Measurements from ENCODE around the gene XRN1.
"Not testable (repeated sequence)": the region's sequence is repeated elsewhere in the genome, so short reads cannot be mapped to it uniquely, and the experiment has no call there.

The XRN1 gene

DNA sequence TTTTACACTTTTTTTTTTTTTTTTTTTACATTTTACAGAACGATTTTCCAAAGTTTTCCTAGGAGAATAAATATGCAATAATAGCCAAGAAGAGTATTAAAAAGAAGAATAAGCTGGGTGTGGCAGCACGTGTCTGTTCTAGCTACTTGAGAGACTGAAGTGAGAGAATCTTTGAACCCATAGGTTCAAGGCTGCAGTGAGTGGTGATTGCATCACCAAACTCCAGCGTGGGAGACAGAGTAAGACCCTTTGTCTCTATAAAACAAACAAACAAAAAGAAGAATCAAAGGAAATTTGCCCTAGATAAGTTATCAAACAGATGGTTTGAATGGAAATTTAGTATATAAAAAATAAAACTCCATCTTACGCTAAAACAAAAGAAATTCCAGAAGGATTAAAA is 13.3 kb downstream of the XRN1 start:
- DNase-seq (ENCODE audit: low read depth in 3 of 3) = no peak

DNA sequence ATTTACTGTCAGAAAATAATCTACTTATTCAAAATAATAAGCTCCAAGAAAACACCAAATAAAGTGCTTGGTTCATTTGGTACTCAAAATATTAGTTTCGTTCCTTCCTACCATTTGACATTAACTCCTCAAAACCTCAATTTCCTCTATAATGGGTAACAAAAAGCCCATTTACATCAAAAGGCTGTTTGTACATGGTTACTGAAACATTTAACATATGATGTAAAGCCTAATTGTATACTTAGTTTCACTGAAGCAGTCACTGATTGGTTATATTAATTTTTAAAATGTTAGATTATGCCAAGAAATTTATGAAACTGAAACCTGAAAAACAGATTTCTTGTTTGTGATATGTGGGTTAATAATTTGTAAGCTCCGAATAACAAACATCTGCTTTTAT is 14.7 kb downstream of the XRN1 start:
- DNase-seq (ENCODE audit: low read depth in 3 of 3) = no peak

DNA sequence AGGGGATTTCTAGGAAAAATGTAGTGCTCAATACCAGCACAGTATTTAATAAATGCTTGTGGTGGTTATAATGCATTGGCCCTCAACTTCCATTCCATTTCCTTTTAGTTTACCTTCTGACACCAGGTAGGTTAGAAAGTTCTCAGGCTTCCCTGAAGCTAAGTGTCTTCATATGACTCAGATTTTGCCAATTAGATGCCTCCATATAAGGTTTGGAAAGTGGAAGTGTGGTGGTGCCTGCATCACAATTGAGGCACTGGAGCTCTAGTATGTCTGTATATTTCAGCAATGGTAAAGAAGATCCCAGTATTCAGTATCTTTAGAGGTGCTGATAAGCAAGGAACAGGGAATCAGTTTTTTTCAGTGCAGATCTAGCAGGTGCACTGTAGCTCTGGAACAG is 18.3 kb downstream of the XRN1 start:
- no peak for DNase-seq (ENCODE audit: low read depth in 3 of 3)

DNA sequence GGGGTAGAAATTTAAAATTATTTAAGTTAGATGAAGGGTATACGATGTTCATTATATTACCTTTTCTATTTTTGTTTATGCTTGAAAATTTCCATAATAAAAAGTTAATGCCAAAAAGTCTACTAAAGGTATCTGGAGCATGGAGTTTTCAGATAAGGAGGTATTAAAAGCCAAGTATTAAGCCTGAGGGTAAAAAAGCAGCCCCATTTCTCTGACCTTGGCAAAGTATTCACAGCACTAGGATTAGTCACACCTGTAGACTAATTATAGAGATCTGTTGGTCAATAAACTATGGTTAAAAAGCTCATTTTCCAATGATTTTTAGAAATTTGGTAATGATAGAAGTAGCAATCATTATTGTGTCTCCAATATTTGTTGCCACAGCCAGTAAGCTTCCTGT is 23.1 kb downstream of the XRN1 start:
- DNase-seq (ENCODE audit: low read depth in 3 of 3) = no peak

DNA sequence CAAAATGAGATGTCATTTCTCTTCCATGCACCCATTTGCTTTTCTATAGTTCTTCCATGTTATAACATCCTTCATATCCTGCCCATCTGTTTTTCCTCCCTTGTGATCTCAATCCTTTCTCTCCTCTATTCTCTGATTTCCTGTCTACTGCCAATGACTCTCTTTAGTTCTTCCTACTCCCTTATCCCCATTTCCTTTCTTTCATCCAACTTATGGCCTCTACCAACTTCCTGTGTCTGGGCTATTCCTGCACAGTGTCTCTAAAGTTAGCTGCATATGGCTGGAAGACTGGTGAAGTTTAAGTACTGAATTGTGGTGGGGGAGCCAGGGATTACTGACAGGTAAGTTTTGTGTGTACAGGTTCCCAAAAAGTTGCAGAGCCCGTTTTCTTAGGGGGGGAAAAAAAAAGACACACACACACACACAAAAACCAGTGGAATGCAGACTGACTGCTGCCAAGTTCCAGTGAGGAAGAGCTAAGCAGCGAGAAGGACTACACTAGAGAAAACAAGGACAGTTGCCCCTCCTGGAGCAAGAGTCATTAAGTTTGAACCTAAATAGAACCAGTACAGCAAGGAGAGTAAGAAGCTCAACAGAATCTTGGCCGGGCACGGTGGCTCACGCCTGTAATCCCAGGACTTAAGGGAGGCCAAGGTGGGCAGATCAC is 28.8 kb downstream of the XRN1 start:
- no peak for DNase-seq (ENCODE audit: low read depth in 3 of 3)

DNA sequence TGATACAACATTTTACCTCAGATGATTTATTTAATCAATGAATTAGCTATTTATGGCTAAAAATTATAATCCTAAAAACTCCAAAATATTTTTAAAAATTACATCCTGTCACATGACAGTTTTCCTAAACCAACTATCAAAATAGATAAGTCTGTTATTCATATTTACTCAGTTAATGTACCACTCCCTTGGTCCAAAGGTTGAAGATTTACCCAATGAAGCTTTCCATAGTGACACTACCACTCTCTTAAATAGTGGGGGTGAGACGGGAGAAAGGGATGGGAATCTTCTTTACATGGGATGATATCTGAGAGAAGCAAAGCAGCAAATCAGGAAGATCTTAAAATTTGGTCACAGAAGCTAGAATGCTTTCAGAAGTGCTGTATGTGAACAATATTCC is 30.5 kb downstream of the XRN1 start:
- no peak for DNase-seq (ENCODE audit: low read depth in 3 of 3)

DNA sequence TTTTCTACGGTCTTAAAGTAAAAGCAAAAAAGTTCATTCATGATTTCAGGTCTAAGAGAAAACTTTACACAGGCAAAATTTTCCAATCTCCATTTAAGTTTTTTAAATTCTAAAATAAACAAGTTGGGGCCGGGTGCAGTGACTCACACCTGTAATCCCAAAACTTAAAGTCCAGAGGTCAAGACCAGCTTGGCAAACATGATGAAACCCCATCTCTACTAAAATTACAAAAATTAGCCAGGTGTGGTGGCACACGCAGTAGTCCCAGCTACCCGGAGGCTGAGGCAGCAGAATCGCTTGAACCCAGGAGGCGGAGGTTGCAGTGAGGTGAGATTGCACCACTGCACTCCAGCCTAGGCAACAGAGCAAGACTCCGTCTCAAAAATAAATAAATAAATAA is 47.3 kb downstream of the XRN1 start:
- DNase-seq (ENCODE audit: low read depth in 3 of 3) = not testable (repeated sequence)

DNA sequence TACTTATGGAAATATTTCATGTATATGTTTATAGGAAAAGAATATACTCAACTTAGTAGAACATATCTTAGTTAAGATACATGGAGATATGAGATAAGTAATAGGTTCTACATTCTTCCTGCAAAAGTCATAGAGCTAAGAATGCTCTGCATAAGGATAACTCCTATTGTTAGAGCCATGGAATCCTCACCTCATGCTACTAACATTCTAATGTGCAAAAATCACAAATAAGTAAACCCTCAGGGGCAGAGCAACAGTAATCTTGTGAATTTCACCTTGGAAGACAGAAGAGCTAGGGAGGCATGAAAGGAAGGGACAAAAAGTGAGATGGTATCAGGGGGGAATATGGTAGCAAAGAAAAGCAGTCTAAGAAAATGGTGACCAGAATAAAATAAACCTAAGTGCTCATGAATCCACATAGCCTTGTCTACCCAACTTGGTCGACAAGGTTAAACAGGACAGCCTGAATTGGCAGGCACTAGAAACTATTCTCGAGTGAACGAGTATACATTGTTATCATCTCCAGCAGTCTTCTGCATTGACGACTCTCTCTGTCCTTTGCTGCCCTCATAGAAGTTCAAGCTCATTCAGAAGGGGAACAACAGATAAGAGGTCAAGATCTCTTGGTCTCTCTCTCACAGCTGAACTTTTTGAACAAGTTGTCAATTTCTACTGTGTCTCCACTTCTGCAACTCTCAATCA is 52.8 kb downstream of the XRN1 start:
- no peak for DNase-seq (ENCODE audit: low read depth in 3 of 3)

DNA sequence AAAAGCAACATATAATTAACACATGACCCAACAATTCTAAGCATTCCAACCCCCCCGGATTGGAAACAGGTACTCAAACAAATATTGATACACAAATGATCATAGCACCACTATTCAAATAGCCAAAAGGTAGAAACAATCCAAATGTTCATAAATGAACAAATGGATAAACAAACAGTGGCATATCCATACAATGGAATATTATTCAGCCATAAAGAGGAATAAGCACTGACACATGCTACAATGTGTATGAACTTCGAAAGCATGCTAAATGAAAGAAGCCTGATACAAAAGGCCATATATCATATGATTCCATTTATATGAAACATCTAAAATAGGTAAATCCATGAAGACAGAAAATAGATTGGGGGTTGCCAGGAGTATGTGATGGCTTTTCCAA is 62.8 kb downstream of the XRN1 start:
- DNase-seq (ENCODE audit: low read depth in 3 of 3) = no peak

DNA sequence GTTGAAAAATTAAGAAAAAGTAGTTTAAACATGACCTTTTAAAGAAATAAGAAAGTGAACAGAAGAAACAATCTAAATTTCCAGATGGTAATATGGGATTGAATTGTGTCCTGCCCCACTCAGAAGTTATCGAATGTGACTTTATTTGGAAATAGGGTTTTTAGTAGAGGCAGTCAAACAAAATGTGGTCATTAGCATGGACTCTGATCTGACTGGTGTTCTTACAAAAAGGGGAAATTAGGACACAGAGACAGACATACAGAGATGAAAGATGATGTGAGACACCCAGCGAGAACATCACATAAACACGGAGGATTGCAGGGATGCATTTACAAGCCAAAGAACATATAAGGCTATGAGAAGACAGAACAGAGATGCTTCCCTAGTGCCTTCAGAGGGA is 73.2 kb downstream of the XRN1 start:
- no peak for DNase-seq (ENCODE audit: low read depth in 3 of 3)

DNA sequence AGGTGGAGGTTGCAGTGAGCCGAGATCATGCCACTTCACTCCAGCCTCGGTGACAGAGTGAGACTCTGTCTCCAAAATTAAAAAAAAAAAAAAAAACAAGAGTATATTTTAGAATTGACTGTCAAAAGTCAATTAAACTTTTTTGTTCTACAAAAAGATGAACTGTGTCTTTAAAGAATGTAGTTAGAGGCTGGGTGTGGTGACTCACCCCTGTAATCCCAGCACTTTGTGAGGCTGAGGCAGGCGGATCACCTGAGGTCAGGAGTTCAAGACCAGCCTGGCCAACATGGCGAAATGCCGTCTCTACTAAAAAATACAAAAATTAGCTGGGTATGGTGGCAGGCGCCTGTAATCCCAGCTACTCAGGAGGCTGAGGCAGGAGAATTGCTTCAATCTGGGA is 78.3 kb downstream of the XRN1 start:
- not testable (repeated sequence) for DNase-seq (ENCODE audit: low read depth in 3 of 3)

DNA sequence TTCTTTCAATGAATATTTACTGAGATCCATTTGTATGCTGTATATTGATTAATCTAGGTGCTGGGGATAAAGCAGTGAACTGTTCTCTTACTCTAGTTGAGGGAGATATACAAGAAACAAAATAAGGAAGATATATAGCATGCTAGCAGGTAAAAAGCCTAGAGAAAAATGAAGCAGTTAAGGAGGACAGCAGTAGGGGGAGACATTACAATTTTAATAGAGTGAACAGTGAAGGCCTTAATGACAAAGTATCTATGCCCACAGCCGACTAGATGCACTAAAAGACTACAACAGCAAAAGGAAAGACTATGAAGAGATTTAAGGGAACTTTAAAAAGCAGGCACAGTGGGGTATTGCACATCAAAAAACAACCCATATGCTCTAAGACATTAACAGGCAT is 81.4 kb downstream of the XRN1 start:
- DNase-seq (ENCODE audit: low read depth in 3 of 3) = no peak

DNA sequence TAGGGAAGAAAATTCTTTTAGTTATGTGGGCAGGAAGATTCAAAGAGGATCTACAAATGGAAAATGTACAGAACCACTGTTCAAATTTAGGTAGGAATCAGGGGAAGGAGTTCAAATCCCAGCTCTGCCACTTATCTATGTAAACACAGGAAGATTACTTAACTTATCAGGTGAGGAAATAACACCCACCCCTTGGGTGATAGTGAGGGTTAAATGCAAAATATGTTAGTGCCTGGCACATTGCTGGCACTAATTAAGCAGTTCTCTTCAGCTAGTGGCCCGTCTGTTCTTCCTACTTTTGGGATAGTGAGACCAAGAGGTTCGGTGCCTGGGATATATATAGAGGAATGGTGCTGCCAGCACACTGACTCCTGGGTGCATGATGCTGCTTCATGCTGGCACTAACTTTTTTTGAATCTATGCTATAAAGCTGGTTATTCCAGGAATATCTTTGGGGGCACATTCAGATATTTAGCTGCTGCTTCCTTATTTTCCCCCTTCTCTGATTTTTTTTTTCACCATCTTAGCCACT is 83.8 kb downstream of the XRN1 start:
- no peak for DNase-seq (ENCODE audit: low read depth in 3 of 3)

DNA sequence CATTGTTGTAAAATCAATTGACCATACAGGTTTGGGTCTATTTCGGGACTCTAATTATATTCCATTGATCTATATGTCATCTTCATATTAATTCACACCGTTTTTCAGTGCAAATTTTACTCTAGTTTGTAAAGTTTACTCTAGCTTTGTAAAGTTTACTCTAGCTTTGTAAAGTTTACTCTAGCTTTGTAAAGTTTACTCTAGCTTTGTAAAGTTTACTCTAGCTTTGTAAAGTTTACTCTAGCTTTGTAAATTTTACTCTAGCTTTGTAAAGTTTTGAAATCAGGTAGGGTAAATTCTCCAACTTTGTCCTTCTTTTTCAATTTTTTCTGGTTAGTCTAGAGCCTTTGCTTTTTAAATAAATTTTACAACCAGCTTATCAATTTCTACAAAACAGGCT is 84.4 kb downstream of the XRN1 start:
- DNase-seq (ENCODE audit: low read depth in 3 of 3) = not testable (repeated sequence)

DNA sequence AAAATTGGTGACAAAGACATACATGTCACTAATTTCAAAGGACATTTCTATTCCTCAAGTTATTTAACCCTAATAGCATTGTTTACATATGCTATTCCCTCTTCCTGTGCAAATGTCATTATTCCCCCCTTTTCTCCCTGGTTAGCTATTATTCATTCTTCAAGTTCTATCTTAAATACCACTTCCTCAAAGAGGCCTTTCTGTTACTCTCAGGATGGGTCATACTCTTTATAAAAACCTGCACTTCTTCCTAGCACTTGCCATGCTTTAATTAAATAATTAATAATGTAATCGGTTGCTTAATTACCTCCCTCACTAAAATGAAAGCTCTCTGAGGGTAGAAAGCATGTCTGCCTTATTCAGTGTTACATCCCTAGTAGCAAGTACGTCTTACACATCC is 88.5 kb downstream of the XRN1 start:
- DNase-seq (ENCODE audit: low read depth in 3 of 3) = no peak

DNA sequence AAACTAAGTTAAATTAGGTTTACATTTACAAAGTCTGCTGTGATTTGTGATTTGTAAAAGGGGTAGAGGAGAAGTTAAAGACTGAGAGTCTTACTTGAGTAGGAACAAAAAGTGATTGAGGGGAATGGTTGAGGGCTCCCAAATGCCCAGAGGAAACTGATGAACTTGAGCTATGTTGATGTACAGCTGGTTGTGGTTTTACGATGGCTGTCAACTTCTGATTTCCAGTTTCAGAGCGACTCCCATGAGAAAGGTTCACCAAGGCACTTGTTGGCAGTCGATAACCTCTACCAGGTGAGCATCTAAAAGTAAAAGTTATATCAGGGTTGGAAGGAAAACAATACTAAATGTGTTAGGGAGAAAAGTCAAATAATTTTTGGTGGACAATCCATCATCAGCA is 91.0 kb downstream of the XRN1 start:
- DNase-seq (ENCODE audit: low read depth in 3 of 3) = no peak

DNA sequence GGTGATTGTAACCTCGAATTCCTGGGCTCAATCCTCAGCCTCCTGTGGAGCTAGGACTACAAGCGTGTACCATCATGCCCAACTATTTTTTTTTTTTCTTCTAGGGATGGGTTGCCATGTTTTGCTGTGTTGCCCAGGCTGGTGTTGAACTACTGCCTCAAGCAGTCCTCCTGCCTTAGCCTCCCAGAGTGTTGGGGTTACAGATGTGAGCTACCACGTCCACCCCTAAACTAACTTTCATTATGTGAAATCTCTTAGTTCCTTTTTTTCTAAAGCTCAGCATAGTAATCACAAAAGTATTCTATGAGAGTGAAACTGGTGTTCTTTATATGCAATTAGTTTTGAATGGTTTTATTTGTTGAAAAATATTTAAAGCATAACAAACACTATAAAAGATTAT is 92.1 kb downstream of the XRN1 start:
- DNase-seq (ENCODE audit: low read depth in 3 of 3) = no peak

DNA sequence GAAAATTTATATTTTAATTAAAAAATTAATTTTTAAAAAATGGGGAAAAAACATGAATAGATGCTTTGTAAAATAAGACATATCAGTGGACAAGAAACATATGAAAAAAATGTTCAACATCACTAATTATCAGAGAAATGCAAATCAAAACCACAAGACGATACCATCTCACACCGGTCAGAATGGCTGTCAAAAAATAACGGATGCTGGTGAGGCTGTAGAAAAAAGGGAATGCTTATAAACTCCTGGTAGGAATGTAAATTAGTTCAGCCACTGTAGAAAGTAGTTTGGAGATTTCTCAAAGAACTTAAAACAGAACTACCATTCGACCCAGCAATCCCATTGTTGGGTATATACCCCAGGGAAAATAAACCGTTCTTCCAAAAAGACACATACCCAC is 93.8 kb downstream of the XRN1 start:
- no peak for DNase-seq (ENCODE audit: low read depth in 3 of 3)

DNA sequence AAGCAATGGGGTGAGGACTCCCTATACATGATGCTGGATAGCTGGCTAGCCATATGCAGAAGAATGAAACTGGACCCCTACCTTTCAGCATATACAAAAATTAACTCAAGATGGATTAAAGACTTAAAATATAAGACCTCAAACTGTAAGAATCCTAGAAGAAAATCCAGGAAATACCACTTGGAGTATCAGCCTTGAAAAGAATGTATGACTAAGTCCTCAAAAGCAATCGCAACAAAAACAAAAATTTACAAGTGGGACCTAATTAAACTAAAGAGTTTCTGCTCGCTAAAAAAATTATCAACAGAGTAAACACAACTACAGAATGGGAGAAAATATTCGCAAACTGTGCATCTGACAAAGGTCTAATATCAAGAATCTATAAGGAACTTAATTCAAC is 94.3 kb downstream of the XRN1 start:
- no peak for DNase-seq (ENCODE audit: low read depth in 3 of 3)

DNA sequence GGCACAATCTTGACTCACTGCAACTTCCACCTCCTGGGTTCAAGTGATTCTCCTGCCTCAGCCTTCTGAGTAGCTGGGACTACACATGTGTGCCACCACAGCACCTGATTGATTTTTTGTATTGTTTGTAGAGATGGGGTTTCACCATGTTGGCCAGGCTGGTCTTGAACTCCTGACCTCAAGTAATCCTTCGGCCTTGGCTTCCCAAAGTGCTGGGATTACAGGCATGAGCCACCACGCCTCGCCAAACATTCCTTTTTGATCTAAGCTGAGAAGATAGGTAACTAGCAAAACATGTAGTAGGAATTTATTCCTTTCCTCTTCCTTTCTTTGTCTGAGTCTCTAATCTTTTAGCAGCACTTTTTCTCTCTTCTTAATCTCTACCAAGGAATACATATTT is 95.1 kb downstream of the XRN1 start:
- not testable (repeated sequence) for DNase-seq (ENCODE audit: low read depth in 3 of 3)

DNA sequence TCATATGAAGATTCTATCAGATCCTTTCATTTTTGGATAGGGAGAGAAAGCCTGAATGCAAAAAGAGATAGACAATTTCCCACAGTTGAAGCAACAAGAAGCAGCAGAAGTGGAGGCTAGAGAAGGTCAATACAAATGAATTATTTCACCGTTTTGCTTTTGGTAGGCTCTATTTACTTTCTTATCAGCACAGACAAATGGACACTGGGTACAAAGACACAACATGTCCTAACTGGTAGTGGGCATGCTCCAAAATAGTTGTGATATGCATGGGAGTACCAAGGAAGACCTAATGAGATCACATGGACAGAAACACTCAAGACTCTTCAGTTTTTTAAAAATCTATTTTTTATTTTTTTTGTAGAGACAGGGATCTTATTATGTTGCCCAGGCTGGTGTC is 99.4 kb downstream of the XRN1 start:
- no peak for DNase-seq (ENCODE audit: low read depth in 3 of 3)

DNA sequence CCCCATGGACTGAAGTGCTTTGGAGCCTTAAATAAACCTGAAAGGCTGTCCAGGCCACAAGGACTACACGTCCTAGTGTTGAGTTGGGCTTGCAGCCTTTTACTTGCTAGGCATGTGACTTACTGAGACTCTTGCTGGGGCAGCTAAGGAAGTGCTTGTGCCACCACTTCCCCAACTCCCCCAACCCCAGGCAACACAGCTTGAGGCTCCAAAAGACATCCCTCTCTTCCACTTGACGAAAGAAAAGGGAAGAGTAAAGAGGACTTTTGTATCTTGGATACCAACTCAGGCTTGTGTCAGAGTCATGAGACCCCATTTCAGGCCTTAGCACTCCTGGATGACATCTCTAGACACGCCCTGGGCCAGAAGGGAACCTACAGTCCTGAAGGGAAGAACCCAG is 109.8 kb downstream of the XRN1 start:
- DNase-seq (ENCODE audit: low read depth in 3 of 3) = no peak

DNA sequence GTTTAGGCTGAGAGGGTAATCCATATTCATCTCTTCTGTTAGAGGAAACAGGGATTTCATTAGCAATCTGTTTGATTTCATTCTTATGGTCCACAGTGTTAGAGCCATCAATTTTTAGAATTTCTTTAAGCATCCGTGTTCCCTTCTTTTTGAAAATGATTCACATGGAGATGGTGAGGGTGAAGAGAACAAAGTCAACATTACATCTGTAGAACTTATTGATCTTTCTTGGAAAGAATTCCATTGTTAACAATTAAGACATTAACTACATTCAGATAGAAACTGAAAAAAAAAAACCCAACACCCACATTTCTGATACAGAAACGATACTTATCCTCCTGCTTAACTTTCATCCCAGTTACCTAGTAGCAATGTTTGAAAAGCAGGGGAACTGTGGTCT is 115.4 kb downstream of the XRN1 start:
- no peak for DNase-seq (ENCODE audit: low read depth in 3 of 3)
